GM18505 (cell line): ENCODE results near the gene MND1.

Experiments used
- ATAC-seq: cut with Tn5 transposase; IDR thresholded peaks from one replicate; pipeline ENCODE4 v1.9.1; 2021; ENCODE audit not compliant: unreplicated experiment
- POLR2A ChIP-seq: IDR thresholded peaks from 4 replicates; pipeline ENCODE4 v1.6.1; 2011; ENCODE audit warnings: borderline replicate concordance; ENCODE audit not compliant: insufficient read depth, insufficient read length; ENCODE audit errors: extremely low read depth

The MND1 gene

GRCh38 chr4:153344131-153345011, at the start of gene MND1:
Gene MND1, plus strand, starts transcription at chr4:153344688. Its CDS starts 50 bp downstream, at chr4:153344738.
- peak; percentile 80 for ATAC-seq
- peak; percentile 70 for TF ChIP-seq POLR2A

GRCh38 chr4:153295131-153295755, 49.2 kb upstream of the MND1 start:
- TF ChIP-seq POLR2A: no peak
- ATAC-seq: no peak

- no peak for TF ChIP-seq POLR2A
- ATAC-seq: no peak
Measured at GRCh38 chr4:153296040-153296823, 48.3 kb upstream of the MND1 start.

DNA sequence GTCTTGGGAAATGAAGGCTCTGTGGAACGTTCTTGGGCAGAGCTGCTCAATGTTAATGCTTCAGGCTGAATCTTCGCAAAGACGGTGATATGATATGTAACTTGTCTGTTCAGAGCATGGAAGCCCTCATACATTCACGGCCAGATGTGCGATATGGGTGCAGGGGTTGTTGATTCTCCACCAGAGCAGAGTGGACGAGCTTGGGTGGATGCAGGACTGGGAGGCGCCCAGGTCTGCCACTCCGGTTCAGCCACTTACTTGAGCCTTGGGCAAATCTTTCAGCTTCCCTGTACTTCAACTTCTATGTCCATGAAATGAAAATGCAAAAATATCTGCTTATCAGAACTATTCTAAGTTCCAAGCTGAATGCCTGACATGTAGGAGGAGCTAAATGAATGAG, 47.4 kb upstream of the MND1 start:
- ATAC-seq: no peak
- TF ChIP-seq POLR2A: no peak

GRCh38 chr4:153310793-153311192, 33.7 kb upstream of the MND1 start:
- TF ChIP-seq POLR2A: no peak
- no peak for ATAC-seq

DNA sequence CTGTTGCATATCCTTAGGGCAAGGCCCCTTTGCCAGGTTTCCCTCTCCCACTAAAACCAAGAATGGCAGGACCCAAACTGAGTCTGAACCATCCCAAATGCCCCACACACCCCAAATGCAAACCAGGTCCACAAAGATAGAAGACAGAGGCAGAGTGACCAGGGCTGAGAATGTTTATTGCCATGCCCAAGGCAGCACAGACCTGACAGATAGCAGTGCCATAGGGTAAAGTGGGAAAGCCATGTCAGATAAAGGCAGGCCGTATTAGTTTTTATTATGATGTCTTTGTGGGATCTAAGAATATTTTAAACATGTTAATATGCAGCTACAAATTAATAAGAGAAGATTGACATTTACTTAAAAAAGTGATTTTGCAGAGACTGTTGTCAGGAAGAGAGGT, 29.6 kb upstream of the MND1 start:
- no peak for TF ChIP-seq POLR2A
- ATAC-seq: no peak

GRCh38 chr4:153318696-153319320, 25.7 kb upstream of the MND1 start:
- peak; percentile 56 for ATAC-seq
- TF ChIP-seq POLR2A: no peak

- ATAC-seq: no peak
- no peak for TF ChIP-seq POLR2A
Measured at GRCh38 chr4:153322791-153323190, 21.7 kb upstream of the MND1 start.

DNA sequence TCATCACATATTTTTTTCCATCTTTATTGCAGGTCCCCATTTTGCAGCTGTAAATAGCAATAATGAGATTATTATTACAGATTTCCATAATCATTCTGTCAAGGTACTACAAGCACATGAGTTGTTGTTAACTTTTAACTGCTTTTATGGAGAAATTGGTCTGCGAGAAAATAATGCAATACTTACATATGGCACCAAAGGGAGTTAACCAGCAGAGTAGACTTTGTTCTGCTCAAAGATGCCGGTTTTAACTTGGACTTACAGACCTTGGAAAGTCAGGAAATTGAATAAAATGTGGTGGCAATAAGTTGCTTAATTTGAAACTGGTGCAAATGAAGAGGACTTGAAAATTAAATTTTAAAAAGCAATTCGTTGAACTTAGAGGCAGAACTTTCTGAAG, 20.4 kb upstream of the MND1 start:
- TF ChIP-seq POLR2A: no peak
- no peak for ATAC-seq

DNA sequence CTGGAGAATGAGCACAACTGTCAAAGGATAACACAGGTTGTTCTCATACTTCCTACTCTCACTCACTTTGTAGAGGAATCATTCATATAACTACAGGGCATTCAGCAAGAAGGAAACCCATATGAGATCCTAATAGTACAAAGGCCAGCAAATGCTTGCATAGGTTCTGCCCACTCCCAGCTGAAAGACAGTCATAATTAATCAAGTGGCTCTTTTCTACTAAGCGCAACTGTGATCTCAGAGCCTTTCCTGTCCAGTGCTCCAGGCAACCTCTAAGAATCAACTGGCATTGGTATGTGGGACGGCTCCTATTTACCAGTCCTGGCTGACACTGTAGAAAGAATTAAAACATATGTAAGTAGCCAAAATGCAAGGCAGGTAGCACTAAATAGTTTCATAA, 18.9 kb upstream of the MND1 start:
- TF ChIP-seq POLR2A: no peak
- no peak for ATAC-seq

DNA sequence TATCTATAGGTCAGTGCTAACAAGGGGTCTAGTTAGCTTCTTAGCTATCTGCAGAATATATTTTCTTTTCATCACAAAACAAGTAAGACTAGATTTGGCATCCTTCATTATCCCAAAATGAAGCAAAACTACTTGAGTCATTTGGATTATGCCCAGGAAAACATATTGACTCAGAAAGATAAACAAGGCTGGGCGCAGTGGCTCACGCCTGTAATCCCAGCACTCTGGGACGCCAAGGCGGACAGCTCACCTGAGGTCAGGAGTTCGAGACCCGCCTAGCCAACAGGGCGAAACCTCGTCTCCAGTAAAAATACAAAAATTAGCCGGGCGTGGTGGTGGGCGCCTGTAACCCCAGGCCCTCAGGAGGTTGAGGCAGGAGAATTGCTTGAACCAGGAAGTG, 18.0 kb upstream of the MND1 start:
- ATAC-seq: no peak
- TF ChIP-seq POLR2A: no peak

GRCh38 chr4:153327247-153327646, 17.2 kb upstream of the MND1 start:
- ATAC-seq: no peak
- no peak for TF ChIP-seq POLR2A

DNA sequence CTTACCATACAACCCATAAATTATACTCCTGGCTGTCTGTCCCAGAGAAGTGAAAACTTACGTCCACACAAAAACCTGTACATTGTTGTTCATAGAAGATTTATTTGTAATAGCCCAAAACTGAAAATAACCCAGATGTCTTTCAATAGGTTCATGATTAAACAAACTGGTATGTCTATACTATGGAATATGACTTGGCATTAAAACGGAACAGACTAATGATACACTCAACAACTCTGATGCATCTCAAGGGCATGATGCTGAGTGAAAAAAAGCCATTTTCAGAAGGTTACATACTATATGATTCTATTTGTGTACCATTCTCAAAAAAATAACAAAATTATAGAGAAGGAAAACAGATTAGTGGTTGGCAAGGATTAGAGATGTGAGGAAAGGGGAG, 11.6 kb upstream of the MND1 start:
- no peak for TF ChIP-seq POLR2A
- no peak for ATAC-seq

DNA sequence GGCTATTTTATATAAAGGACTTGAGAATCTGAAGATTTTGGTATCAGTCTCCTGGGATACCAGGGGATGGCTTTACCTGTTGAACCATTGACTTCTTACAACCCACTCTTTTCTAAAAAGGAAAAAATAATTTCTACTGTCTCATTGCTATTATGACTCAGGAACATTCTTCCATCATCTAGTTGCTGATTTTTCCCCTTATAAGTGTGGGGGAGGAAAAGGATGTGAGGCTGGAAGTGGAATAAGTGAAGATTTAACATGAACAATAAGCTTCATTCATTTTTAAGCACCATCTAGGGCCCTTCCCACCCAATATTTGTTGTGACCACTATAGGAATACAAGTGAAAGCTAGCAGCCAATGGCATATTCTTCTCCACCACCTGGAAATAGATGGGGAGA, 10.6 kb upstream of the MND1 start:
- ATAC-seq: no peak
- TF ChIP-seq POLR2A: no peak

- no peak for TF ChIP-seq POLR2A
- no peak for ATAC-seq
Measured at GRCh38 chr4:153335665-153336064, 8.8 kb upstream of the MND1 start.
